Esophagus mucosa (tissue), 1 donor: Measurements from ENCODE around the gene ATG7. TPM values are rescaled to one million over a fixed set of nuclear protein-coding genes. Genes with fewer than 3 reads are reported as not detected.

Experiments used
- ATAC-seq: fragments of 200-7000 bp; cut with Tn5 transposase; one replicate; pipeline ENCODE4 v1.9.1; 2020
- total RNA-seq: library from RNA; stranded (reverse); gene quantifications from one replicate; pipeline ENCODE4 v1.2.4, GENCODE V29; 2023
- donor health status: DM: yes; HTN: yes; CAD: no.

Gene ATG7
- total RNA-seq, 1 donor from 2014 or later, result 30.0 TPM

GRCh38 chr3:11367143-11367693 is 95.0 kb downstream of the ATG7 start:
- ATAC-seq, result peak; percentile 43

DNA sequence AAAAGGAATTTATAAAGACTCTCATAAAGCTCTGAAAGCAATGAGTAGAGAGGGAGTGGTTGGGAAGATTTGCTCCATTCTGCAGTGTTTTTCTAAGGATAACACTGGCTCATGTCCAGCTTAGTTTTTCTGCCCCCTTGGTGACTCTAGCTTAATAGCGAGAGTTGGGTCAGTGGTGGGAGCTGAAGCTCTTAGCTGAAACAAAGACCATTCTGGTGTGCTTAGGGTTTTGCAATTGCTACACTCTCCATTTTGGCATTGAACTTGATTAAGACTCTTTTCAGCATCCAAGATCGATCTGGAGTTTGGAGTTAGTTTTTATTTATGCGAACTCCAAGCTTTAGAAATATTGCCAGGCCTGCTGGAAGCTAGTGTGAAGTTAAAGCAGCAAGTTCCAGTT is 98.0 kb downstream of the ATG7 start:
- ATAC-seq, result no peak

DNA sequence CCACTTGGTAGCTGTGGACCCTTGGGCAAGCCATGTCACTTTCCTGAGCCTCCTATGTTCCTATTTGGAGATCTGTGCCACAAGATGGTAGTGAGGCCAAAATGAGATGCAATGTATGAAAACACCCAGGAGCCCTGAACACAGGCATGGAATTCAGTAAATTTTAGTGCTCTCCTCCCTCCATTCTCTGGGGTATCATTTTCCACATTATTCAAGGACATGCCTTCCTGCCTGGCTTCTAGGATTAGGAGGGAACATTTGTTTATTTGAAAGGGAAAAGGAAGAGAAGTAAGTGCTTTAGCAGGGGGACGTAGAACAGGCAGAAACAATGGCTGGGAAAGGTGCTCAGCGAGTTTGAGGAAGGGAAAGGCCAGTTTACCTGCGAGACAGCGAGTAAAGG is 98.8 kb downstream of the ATG7 start:
- ATAC-seq, result no peak

DNA sequence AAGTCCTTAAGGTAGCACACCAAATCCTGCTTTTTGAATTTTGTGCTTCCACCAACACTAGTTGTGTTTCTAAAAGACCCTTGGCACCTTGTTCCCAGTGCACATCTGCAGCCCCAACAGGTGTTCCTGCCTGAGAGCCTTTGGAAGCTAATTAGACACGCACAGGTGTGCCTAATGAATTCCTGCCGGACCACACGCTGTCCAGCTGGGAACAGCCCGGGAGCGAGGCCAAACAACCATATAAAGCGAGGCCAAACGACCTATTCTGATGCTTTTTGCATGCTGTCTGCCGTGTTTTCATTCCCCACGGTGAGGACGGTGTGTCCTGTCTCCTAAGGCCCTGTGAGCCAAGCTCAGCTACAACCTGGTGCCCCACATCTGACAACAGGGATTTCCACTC is 99.5 kb downstream of the ATG7 start:
- ATAC-seq, result no peak

- no peak for ATAC-seq
Measured at GRCh38 chr3:11373235-11373634, 101.0 kb downstream of the ATG7 start.

GRCh38 chr3:11373654-11374053 is 101.5 kb downstream of the ATG7 start:
- no peak for ATAC-seq

GRCh38 chr3:11375333-11376088 is 103.3 kb downstream of the ATG7 start:
- ATAC-seq, result no peak

DNA sequence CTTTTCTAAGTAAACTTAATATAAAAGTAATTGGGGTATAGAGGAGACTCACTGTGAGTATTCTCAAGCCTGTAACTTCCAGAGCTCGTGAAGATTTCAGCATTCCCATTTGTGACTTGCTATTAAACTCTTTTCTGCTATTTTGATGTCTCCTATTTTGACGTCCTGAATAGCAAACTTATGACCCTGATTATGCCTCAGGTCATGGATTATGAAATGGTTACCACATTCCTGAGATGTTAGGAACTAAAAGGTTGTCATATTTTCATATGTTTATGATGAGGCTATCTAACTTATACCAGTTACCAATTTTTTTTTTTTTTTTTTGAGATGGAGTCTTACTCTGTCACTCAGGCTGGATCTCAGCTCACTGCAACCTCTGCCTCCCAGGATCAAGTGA is 105.5 kb downstream of the ATG7 start:
- no peak for ATAC-seq

DNA sequence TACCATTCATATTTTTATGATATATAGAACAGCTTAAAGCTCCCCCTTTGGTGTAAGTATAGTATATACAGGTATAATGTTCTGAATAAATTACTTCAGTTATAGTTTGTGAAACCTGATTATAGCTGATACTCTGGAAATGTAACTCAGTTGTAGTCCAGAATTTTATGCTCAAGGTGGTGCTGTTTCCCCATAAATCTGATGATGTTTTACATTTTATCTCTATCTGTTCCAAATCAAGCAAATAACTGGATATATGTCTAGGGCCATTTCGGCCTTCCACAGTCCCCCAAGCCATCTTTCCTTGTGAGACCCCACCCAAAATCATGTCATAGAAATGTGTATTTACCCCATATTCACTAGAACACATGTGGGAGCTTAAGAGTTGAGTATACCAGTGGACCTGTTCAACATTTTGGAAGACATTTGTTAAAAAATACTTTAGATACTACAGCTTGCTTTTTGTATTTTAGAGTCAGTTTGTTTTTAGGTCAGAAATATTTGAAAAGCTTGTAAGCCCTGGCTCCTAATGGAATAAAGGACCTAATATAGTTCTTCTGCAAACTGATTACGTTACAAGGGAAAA is 107.1 kb downstream of the ATG7 start:
- peak; percentile 49 for ATAC-seq

GRCh38 chr3:11379824-11380701 is 107.9 kb downstream of the ATG7 start:
- ATAC-seq, result no peak

DNA sequence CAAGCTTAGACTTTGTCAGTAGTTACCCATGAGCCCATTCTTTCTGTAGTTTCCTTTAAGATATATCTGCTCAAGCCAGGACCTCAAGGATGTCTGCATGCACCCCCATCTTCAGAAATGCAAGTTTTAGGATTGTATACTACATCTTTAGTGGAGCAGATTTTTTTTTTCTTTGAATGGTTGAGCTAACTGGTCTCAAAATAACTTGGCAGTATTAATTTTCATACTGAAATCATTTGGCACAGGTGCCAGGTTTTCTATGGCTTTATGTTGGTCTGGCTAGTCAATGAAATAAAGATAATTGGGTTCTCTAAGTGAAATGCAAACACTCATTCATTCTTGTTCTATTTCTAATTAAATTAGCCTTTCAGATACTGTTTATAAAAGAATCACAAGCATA is 108.9 kb downstream of the ATG7 start:
- no peak for ATAC-seq

DNA sequence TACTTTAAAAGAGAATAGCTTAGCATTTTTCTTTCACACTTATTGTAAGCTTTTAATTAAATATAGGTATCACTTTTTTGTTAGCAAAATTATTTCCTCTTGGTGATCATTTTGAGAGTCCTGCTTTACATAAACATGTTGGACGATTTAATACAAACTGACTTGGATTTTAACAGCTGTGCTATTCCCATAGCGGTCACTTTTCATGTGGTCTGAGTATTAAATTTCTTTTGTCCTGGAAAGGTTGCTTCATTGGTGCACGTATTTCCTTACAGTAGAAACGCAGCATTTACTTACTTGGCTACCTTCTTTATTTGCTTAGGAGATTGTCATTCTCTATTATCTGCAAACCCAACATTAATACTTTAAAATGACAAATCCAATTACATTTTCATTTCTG is 109.4 kb downstream of the ATG7 start:
- ATAC-seq, result no peak

DNA sequence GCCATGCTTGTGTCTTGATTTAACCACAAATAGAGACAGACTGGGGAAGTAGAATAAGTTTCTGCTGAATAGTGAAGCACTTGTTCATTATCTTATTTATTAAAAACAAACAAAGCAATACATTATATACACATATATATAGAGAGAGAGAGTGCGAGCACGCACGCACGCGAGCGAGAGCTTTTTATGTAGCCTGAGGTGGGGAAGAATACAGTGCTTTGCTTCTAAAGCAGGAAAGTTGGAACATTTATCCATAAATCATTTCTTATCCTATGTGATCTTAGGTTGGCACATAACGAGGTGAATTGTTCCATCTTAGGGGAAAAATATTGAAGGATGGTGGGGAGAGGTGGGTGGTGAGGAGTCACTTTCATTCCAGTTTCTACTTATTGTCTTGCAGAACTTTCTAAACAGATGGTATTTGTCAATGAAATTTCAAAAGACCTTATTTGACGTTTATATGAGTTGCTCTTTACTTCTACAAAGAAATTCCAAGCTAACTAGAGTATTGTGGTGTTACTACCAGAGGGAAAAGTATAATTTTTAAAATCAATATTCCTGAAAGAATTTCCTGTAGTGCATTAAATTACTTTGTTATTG is 110.0 kb downstream of the ATG7 start:
- ATAC-seq, result no peak

DNA sequence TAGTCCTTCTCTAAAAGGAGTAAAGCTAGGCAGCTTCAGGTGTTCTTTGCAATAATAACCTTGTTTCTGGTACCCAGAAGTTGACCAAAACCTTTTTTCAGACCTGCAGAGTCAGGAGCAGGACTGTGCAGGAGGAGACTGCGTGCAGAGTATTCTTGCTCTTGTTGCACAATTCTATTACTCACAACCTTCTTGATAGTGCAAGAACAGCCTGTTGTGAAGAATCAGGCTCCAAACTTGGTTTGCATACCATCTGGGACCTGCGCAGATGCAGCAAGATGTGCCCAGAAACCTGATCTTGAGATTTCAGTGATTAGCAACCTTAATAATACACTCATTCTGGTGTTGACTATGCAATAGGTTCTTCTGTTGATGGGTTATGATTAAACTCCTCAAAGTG is 111.9 kb downstream of the ATG7 start:
- ATAC-seq, result no peak

GRCh38 chr3:11385326-11385725 is 113.1 kb downstream of the ATG7 start:
- no peak for ATAC-seq

DNA sequence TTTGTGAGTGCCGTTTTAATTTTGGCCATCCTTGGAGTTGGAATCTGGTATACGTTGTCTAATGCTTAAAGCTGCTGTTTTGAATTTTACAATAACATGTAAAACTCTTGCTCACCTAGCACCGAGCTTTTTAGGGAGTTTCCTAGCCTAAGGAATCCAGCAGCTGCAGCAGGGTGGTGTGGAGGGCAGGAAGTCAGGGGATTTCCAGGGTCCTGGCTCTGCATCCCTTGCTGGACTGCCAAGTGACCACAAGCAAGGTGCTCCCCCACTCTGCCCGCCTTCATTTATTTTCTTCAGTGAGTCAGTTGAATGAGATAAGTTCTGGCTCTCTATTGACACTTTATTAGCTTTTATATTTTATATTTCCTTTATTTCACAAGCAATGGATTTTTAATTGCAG is 113.7 kb downstream of the ATG7 start:
- ATAC-seq, result no peak

DNA sequence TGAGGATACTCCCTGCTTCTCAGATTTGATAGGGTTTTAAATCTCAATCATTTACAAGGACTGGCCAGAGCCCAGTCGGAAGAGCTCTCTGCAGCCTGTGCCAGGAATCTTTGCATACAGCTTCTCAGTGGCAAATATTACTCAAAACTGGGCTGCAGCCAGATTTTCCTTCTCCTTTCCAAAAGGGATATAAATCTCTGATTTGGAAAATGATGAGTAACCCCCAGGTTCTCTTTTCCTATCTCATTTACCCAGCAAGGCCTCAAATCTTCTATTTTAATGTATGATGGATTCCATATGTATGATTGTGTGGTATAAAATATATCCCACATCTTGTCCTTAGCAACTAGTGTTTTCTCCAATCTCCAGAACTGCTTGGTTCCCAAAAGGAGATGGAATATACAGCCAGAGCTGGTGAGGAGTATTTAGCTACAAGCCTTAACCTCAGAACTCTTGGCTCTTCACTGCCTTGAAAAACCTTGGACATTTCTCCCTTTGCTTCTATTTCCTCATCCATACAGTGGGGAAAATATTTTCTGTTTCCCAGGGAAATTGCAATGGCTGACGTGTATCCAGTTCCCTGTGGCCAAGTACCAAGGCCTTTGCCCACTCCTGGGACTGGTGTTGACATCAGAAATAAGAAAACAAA is 114.4 kb downstream of the ATG7 start:
- no peak for ATAC-seq

- ATAC-seq, result no peak
Measured at GRCh38 chr3:11389386-11390268, 117.4 kb downstream of the ATG7 start.

DNA sequence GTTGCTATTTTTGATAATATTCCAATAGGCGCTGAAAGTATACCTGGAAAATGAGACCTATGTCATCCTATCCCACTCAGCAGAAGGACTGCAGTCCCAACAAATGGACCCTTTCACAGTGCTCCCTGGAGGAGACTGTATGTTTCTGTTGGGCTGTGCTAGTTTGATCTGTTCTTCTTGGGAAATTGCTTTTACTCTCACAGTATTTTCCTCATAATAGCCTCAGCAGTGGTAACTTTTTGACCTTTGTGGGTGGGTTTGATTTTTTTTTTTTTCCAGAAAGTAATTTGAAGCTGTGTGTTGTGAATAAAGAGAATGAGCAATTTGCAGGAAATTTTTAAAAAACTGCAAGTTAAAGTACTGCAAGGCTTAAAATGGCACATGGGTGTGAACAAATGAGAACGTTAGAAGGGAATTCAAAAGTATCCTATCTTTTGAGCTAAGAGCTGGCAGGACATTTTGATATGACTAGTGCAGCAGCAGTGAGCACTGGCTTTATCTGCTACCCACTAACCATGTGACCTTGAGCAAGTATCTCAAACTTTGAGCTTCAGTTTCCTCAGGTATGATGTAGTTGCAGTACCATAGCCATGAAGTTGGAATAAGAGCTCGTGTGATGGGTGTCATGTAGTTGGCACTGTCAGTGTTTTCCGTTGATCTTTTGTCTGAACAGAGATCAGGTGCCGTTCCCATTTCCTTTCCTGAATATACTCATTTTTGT is 118.4 kb downstream of the ATG7 start:
- ATAC-seq, result no peak

DNA sequence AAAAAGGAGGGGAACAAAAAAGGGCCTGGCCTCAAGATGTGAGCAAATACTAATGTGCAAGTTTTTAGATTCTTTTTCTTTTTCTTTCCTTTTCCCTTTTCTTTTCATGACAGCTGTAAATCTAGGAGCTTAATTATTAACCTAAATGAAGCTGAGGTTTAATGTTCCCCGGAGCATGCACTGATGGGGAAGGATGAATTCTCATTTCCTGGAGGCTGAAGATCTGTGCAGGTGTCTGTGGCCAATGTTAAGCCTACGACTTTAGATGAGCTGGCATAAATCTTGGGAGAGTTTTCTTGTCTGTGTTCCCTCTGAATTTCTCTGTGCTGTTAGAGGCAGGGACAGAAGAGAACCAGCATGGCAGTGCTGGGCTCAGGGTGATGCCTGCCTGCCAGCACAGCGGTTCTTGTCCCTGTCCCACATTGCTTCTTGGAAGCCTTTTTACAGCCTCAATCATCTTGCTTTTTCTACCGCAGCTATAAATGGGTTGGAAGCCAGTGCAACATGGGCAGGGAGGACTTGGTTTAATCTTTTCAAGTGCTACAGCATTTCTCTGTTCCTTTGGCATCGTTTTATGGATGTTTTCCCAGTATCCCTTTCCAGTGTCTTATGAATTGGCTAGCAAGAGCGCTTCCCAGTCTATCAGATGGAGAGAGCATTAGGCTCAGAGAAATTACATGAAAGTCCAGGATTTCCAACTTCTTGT is 119.1 kb downstream of the ATG7 start:
- ATAC-seq, result no peak
